Esophagus squamous epithelium (tissue), 4 donors: ENCODE measurements around the gene ARHGAP40.

Experiments
- POLR2A ChIP-seq, 4 donors: fragments of 450-650 bp; IDR thresholded peaks; one replicate each; pipeline ENCODE4 v1.6.1; 2017; ENCODE audit warnings: antibody characterized with exemption in 4 of 4, mild to moderate bottlenecking in 4 of 4, moderate library complexity in 3 of 4
- TF ChIP-seq, protein P1 (sequence below), 6 experiments: fragments of 450-650 bp in 4 of 6; fragments of 200-600 bp in 2 of 6; sonication (generic) in 2 of 6; IDR thresholded peaks; one replicate each; pipeline ENCODE4 v1.5.1; 2016 to 2019; ENCODE audit warnings: antibody characterized with exemption in 6 of 6, mild to moderate bottlenecking in 4 of 6, moderate library complexity in 4 of 6

DNA sequence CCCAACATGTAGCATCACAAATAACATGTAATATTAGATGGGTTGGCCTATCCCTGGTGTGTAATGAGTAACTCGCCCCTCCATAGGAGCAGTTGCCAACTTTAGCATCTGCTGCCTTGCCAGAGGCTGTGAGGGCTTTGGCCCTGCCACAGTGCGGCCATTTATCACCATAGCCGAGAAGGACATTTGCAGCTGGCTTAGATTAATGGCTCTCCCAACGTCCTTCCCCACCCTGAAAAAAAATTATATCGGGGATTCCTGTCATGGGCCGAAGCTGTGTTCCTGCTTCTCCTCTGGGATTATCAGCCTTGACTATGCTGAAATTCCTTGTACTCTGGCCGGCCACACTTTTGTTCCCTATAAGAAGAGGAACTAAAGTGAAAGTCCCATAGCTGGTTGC is 28.2 kb upstream of the ARHGAP40 start:
- TF ChIP-seq, protein P1, sequence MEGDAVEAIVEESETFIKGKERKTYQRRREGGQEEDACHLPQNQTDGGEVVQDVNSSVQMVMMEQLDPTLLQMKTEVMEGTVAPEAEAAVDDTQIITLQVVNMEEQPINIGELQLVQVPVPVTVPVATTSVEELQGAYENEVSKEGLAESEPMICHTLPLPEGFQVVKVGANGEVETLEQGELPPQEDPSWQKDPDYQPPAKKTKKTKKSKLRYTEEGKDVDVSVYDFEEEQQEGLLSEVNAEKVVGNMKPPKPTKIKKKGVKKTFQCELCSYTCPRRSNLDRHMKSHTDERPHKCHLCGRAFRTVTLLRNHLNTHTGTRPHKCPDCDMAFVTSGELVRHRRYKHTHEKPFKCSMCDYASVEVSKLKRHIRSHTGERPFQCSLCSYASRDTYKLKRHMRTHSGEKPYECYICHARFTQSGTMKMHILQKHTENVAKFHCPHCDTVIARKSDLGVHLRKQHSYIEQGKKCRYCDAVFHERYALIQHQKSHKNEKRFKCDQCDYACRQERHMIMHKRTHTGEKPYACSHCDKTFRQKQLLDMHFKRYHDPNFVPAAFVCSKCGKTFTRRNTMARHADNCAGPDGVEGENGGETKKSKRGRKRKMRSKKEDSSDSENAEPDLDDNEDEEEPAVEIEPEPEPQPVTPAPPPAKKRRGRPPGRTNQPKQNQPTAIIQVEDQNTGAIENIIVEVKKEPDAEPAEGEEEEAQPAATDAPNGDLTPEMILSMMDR (IDR thresholded peaks at IDR 0.05) = no peak
- no peak for TF ChIP-seq POLR2A (IDR thresholded peaks at IDR 0.05)
